Activated CD4-positive, CD25-positive, alpha-beta regulatory T cell (primary cell): Measurements from ENCODE around the gene CYLD.

Source experiments
- DNase-seq, 4 experiments: peaks; one replicate each; lab custom pipeline; 2025; lab: John Stamatoyannopoulos, UW

Gene CYLD

GRCh38 chr16:50819706-50820105, 77.8 kb downstream of the CYLD start:
- no peak for DNase-seq

GRCh38 chr16:50820225-50820624, 78.3 kb downstream of the CYLD start:
- no peak for DNase-seq

- DNase-seq: no peak
These were observed 79.7 kb downstream of the CYLD start for GRCh38 chr16:50821586-50821985.

GRCh38 chr16:50822671-50823070, 80.8 kb downstream of the CYLD start:
- no peak for DNase-seq

- no peak for DNase-seq
These were observed 85.0 kb downstream of the CYLD start for GRCh38 chr16:50826797-50827316.

- no peak for DNase-seq
These were observed 86.3 kb downstream of the CYLD start for GRCh38 chr16:50828164-50828702.

- DNase-seq: no peak
These were observed 88.8 kb downstream of the CYLD start for GRCh38 chr16:50830698-50831097.

GRCh38 chr16:50831751-50832150, 89.9 kb downstream of the CYLD start:
- DNase-seq: no peak

- no peak for DNase-seq
These were observed 92.0 kb downstream of the CYLD start for GRCh38 chr16:50833929-50834328.

GRCh38 chr16:50834701-50835100, 92.8 kb downstream of the CYLD start:
- DNase-seq: no peak

GRCh38 chr16:50835358-50836060, 93.6 kb downstream of the CYLD start:
- DNase-seq: no peak

- no peak for DNase-seq
These were observed 94.3 kb downstream of the CYLD start for GRCh38 chr16:50836121-50836621.

GRCh38 chr16:50837324-50837723, 95.4 kb downstream of the CYLD start:
- DNase-seq: no peak

GRCh38 chr16:50838165-50838564, 96.3 kb downstream of the CYLD start:
- DNase-seq: no peak

GRCh38 chr16:50838885-50839284, 97.0 kb downstream of the CYLD start:
- no peak for DNase-seq

- DNase-seq: no peak
These were observed 97.5 kb downstream of the CYLD start for GRCh38 chr16:50839356-50839755.

GRCh38 chr16:50839920-50840729, 98.2 kb downstream of the CYLD start:
- no peak for DNase-seq

- peak in 2 of 4 experiments; percentile 4 to 17 for DNase-seq
These were observed 99.4 kb downstream of the CYLD start for GRCh38 chr16:50841081-50841886.

GRCh38 chr16:50842013-50842505, 100.2 kb downstream of the CYLD start:
- DNase-seq: no peak

- DNase-seq: no peak
These were observed 100.7 kb downstream of the CYLD start for GRCh38 chr16:50842589-50842988.

GRCh38 chr16:50844840-50845239, 103.0 kb downstream of the CYLD start:
- DNase-seq: no peak

- no peak for DNase-seq
These were observed 103.4 kb downstream of the CYLD start for GRCh38 chr16:50845296-50845695.
